Measurements from ENCODE around the gene CEACAM3.
"Not testable (repeated sequence)": the region's sequence is repeated elsewhere in the genome, so short reads cannot be mapped to it uniquely, and the experiment has no call there.

The CEACAM3 gene

GRCh38 chr19:41758846-41759245 lies 37.5 kb upstream of the CEACAM3 start:
- no peak for DNase-seq (ENCODE audit: low spot score)
- TF ChIP-seq CTCF (IDR thresholded peaks at IDR 0.05; ENCODE audit: extremely low read depth, missing control alignments) = no peak

- TF ChIP-seq CTCF (IDR thresholded peaks at IDR 0.05; ENCODE audit: extremely low read depth, missing control alignments) = no peak
- DNase-seq (ENCODE audit: low spot score) = no peak
Observed at GRCh38 chr19:41767115-41767514, 29.3 kb upstream of the CEACAM3 start.

- not testable (repeated sequence) for DNase-seq (ENCODE audit: low spot score)
Observed at GRCh38 chr19:41768105-41768504, 28.3 kb upstream of the CEACAM3 start.

GRCh38 chr19:41769608-41770007 lies 26.8 kb upstream of the CEACAM3 start:
- no peak for DNase-seq (ENCODE audit: low spot score)
- no peak for TF ChIP-seq CTCF (IDR thresholded peaks at IDR 0.05; ENCODE audit: extremely low read depth, missing control alignments)

GRCh38 chr19:41771410-41771809 lies 25.0 kb upstream of the CEACAM3 start:
- TF ChIP-seq CTCF (IDR thresholded peaks at IDR 0.05; ENCODE audit: extremely low read depth, missing control alignments) = no peak
- DNase-seq (ENCODE audit: low spot score) = no peak

GRCh38 chr19:41774515-41774980 lies 21.8 kb upstream of the CEACAM3 start:
- DNase-seq (ENCODE audit: low spot score) = no peak
- no peak for TF ChIP-seq CTCF (IDR thresholded peaks at IDR 0.05; ENCODE audit: extremely low read depth, missing control alignments)

GRCh38 chr19:41776700-41777099 lies 19.7 kb upstream of the CEACAM3 start:
- no peak for DNase-seq (ENCODE audit: low spot score)
- no peak for TF ChIP-seq CTCF (IDR thresholded peaks at IDR 0.05; ENCODE audit: extremely low read depth, missing control alignments)

- no peak for TF ChIP-seq CTCF (IDR thresholded peaks at IDR 0.05; ENCODE audit: extremely low read depth, missing control alignments)
- DNase-seq (ENCODE audit: low spot score) = no peak
Observed at GRCh38 chr19:41783612-41784011, 12.8 kb upstream of the CEACAM3 start.
